Keratinocyte (primary cell): ENCODE measurements around the gene CDH16. TPM values are rescaled to one million over a fixed set of nuclear protein-coding genes. Genes with fewer than 3 reads are reported as not detected.

ENCODE experiments used
- DNase-seq: peaks from one replicate; pipeline ENCODE4 v3.0.0-alpha.2; 2011; ENCODE audit warnings: low read depth, missing footprints, low spot score
- FAIRE-seq: peaks from 2 replicates; lab custom pipeline; 2011; peaks lifted over from hg19 to GRCh38; lab: Jason Lieb, UNC
- H2AFZ ChIP-seq: 2 replicates; pipeline ENCODE4 v1.6.0; 2012; ENCODE audit warnings: low read length, control low read depth, inconsistent platforms; ENCODE audit not compliant: control insufficient read depth
- H3K27ac ChIP-seq: 2 replicates; pipeline ENCODE4 v1.5.1; 2011; ENCODE audit warnings: low read length; ENCODE audit not compliant: control insufficient read depth, insufficient read depth
- H3K27me3 ChIP-seq: 3 replicates; pipeline ENCODE4 v1.6.0; 2011; ENCODE audit warnings: low read length; ENCODE audit not compliant: control insufficient read depth, insufficient read depth; ENCODE audit errors: extremely low read depth
- H3K36me3 ChIP-seq, 2 experiments: 2 replicates in 1 of 2; 3 replicates in 1 of 2; pipeline ENCODE4 v1.5.1; 2011; ENCODE audit warnings: low read length in 2 of 2, mild to moderate bottlenecking in 1 of 2; ENCODE audit not compliant: control insufficient read depth in 2 of 2, insufficient read depth in 2 of 2; ENCODE audit errors: extremely low read depth in 1 of 2
- H3K4me1 ChIP-seq: 3 replicates; pipeline ENCODE4 v1.5.1; 2011; ENCODE audit warnings: low read length; ENCODE audit not compliant: control insufficient read depth, insufficient read depth; ENCODE audit errors: extremely low read depth
- H3K4me2 ChIP-seq: 3 replicates; pipeline ENCODE4 v1.6.0; 2011; ENCODE audit warnings: low read depth, low read length; ENCODE audit not compliant: control insufficient read depth, insufficient read depth; ENCODE audit errors: extremely low read depth
- H3K4me3 ChIP-seq, 3 experiments: fragments of 200-600 bp in 1 of 3; sonication (generic) in 1 of 3; 2 replicates in 2 of 3; 3 replicates in 1 of 3; pipeline ENCODE4 v1.5.1; 2011 to 2016; ENCODE audit warnings: low read length in 3 of 3, mild to moderate bottlenecking in 3 of 3, control low read depth in 2 of 3, inconsistent platforms in 1 of 3, low read depth in 1 of 3, mixed read lengths in 1 of 3, mixed run types in 1 of 3, moderate library complexity in 1 of 3; ENCODE audit not compliant: control insufficient read depth in 2 of 3, insufficient read depth in 2 of 3; ENCODE audit errors: extremely low read depth in 1 of 3
- H3K79me2 ChIP-seq: 2 replicates; pipeline ENCODE4 v1.6.0; 2012; ENCODE audit warnings: low read length; ENCODE audit not compliant: control insufficient read depth, insufficient read depth
- H3K9ac ChIP-seq: 3 replicates; pipeline ENCODE4 v1.6.0; 2011; ENCODE audit warnings: low read length; ENCODE audit not compliant: control insufficient read depth, insufficient read depth; ENCODE audit errors: extremely low read depth
- H3K9me1 ChIP-seq: 3 replicates; pipeline ENCODE4 v1.6.0; 2011; ENCODE audit warnings: low read length; ENCODE audit not compliant: control insufficient read depth, insufficient read depth; ENCODE audit errors: extremely low read depth
- H3K9me3 ChIP-seq: 2 replicates; pipeline ENCODE4 v1.5.1; 2012; ENCODE audit warnings: low read depth, low read length; ENCODE audit not compliant: control insufficient read depth
- H4K20me1 ChIP-seq: 3 replicates; pipeline ENCODE4 v1.6.0; 2011; ENCODE audit warnings: low read length; ENCODE audit not compliant: control insufficient read depth, insufficient read depth; ENCODE audit errors: extremely low read depth
- EZH2 ChIP-seq: IDR thresholded peaks from one replicate; pipeline ENCODE4 v1.6.1; 2012; ENCODE audit warnings: inconsistent platforms, mild to moderate bottlenecking, low read length, moderate library complexity
- dilution Hi-C: fragments of 300-500 bp; cut with MboI; formaldehyde crosslinking; loops from one replicate; pipeline ENCODE4 v1.7.0; 2020; ENCODE audit warnings: low sequenced_read_pairs; ENCODE audit not compliant: extremely low pct_ligation_motif_present
- polyA plus RNA-seq, 5 experiments: library from polyadenylated mRNA; depleted of rRNA in 3 of 5; stranded (reverse) in 3 of 5; stranded (forward) in 1 of 5; unstranded in 1 of 5; fragments of >200 nt; gene quantifications; 1 replicate in 1 of 5; 2 replicates in 3 of 5; 3 replicates in 1 of 5; pipeline versions ENCODE4 v1.2.1 to v1.2.3, GENCODE V29; 2011 to 2012; ENCODE audit warnings: missing spikeins in 2 of 5, low read depth in 1 of 5, low replicate concordance in 1 of 5
- TF ChIP-seq, protein P1 (sequence below), 3 experiments: IDR thresholded peaks in 1 of 3; conservative IDR thresholded peaks in 1 of 3; optimal IDR thresholded peaks in 1 of 3; 2 replicates in 2 of 3; 3 replicates in 1 of 3; pipeline versions ENCODE3 to v1.5.1; 2011; ENCODE audit warnings: low read length in 3 of 3, mild to moderate bottlenecking in 3 of 3, moderate library complexity in 2 of 3, control low read depth in 1 of 3, inconsistent platforms in 1 of 3; ENCODE audit not compliant: insufficient read depth in 2 of 3; ENCODE audit errors: extremely low read depth in 1 of 3

Gene CDH16
- polyA plus RNA-seq, 1 donor (not counting 4 experiments of a cell fraction or from before 2014, with no cell fraction given) = 0.45 TPM

GRCh38 chr16:66947302-66948065 is 28.8 kb upstream of the CDH16 start:
- Histone ChIP-seq H3K4me1 (peaks cover 14% of the 10 kb centered on the region), H3K9ac (peak overlapping the region; percentile 68), H3K27ac (peak overlapping the region; percentile 40), H3K4me3 (peak overlapping the region; percentile 43 to 76 (median 69)), H3K79me2 (no peaks in the 10 kb centered on the region), H2AFZ (peak overlapping the region; percentile 84), H3K27me3 (no peaks in the 10 kb centered on the region), H4K20me1 (no peaks in the 10 kb centered on the region), H3K36me3 (peaks cover 8% of the 10 kb centered on the region in 2 experiments), H3K9me1 (no peaks in the 10 kb centered on the region), H3K4me2 (peak overlapping the region; percentile 95), H3K9me3 (no peaks in the 10 kb centered on the region)
- no peak for TF ChIP-seq EZH2
- TF ChIP-seq, protein P1, sequence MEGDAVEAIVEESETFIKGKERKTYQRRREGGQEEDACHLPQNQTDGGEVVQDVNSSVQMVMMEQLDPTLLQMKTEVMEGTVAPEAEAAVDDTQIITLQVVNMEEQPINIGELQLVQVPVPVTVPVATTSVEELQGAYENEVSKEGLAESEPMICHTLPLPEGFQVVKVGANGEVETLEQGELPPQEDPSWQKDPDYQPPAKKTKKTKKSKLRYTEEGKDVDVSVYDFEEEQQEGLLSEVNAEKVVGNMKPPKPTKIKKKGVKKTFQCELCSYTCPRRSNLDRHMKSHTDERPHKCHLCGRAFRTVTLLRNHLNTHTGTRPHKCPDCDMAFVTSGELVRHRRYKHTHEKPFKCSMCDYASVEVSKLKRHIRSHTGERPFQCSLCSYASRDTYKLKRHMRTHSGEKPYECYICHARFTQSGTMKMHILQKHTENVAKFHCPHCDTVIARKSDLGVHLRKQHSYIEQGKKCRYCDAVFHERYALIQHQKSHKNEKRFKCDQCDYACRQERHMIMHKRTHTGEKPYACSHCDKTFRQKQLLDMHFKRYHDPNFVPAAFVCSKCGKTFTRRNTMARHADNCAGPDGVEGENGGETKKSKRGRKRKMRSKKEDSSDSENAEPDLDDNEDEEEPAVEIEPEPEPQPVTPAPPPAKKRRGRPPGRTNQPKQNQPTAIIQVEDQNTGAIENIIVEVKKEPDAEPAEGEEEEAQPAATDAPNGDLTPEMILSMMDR (optimal IDR thresholded peaks at IDR 0.05 in 1 of 3, IDR thresholded peaks at IDR 0.05 in 1 of 3, conservative IDR thresholded peaks at IDR 0.05 in 1 of 3; ENCODE audit: extremely low read depth in 1 of 3, insufficient read depth in 2 of 3, low read length in 3 of 3) = peak; percentile 76 to 93 (median 79)
- FAIRE-seq (peak; percentile 95), DNase-seq (no peak)
- dilution Hi-C loops = no loop called here

GRCh38 chr16:66946974-66947301 is 28.3 kb upstream of the CDH16 start:
- Histone ChIP-seq H3K4me2 (no peak overlapping the region), H3K4me1 (peaks cover 14% of the 10 kb centered on the region), H3K9me3 (no peaks in the 10 kb centered on the region), H3K27ac (no peak overlapping the region), H3K36me3 (peaks cover 13 to 14% of the 10 kb centered on the region in 2 experiments), H3K4me3 (no peak overlapping the region), H2AFZ (no peak overlapping the region), H3K9ac (no peak overlapping the region), H3K79me2 (no peaks in the 10 kb centered on the region), H3K27me3 (no peaks in the 10 kb centered on the region), H3K9me1 (no peaks in the 10 kb centered on the region), H4K20me1 (no peaks in the 10 kb centered on the region)
- TF ChIP-seq, protein P1 (optimal IDR thresholded peaks at IDR 0.05 in 1 of 3, IDR thresholded peaks at IDR 0.05 in 1 of 3, conservative IDR thresholded peaks at IDR 0.05 in 1 of 3; ENCODE audit: extremely low read depth in 1 of 3, insufficient read depth in 2 of 3, low read length in 3 of 3) = no peak
- TF ChIP-seq EZH2 = no peak
- FAIRE-seq (no peak), DNase-seq (no peak)
- dilution Hi-C loops = no loop called here
